ENCODE results near the gene FOXO6.

DNA sequence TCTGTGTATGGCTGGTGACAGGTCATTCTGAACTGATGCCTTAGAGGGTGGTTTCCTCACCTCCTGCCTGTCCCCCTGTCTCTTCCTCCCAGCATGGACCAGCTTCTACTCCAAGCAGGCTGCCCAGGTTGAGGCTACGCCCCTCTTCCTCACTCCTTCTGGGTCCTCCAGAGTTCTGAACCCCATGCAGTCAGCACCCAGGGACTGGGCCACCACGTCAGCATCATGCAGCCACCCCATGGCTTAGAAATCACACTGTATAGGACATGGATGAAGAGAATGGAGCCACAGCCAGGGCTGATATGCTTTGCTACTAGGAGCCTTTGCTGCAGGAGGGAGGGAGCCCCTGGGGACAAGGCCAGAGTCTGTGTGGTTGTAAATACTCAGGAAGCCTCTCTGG lies 8.3 kb downstream of the FOXO6 start:
- TF ChIP-seq EZH2 (IDR thresholded peaks at IDR 0.05; ENCODE audit: borderline replicate concordance, control insufficient read depth, low read depth, low read length): no peak
- no peak for TF ChIP-seq JUND (IDR thresholded peaks at IDR 0.05; ENCODE audit: low read depth, low read length)
- TF ChIP-seq EP300 (IDR thresholded peaks at IDR 0.05; ENCODE audit: borderline replicate concordance in 1 of 2, control insufficient read depth in 1 of 2, low read depth in 2 of 2, low read length in 2 of 2): no peak
- no peak for TF ChIP-seq HDAC2 (IDR thresholded peaks at IDR 0.05)
- no peak for TF ChIP-seq POLR2AphosphoS5 (IDR thresholded peaks at IDR 0.05; ENCODE audit: low read length)
- no peak for TF ChIP-seq POLR2A (IDR thresholded peaks at IDR 0.05; ENCODE audit: low read depth, low read length)
- no peak for TF ChIP-seq CTCF (IDR thresholded peaks at IDR 0.05 in 2 of 3, conservative IDR thresholded peaks at IDR 0.05 in 1 of 3; ENCODE audit: control insufficient read depth in 2 of 3, extremely low read depth in 1 of 3, insufficient read depth in 1 of 3, low read depth in 3 of 3, low read length in 3 of 3)
- TF ChIP-seq, protein P1, sequence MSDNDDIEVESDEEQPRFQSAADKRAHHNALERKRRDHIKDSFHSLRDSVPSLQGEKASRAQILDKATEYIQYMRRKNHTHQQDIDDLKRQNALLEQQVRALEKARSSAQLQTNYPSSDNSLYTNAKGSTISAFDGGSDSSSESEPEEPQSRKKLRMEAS (IDR thresholded peaks at IDR 0.05; ENCODE audit: low read depth, low read length): no peak
- no peak for TF ChIP-seq TCF12 (IDR thresholded peaks at IDR 0.05; ENCODE audit: low read depth, low read length)
- TF ChIP-seq ZNF207 (IDR thresholded peaks at IDR 0.05; ENCODE audit: borderline replicate concordance): no peak
